Endodermal cell (in vitro differentiated cells): Measurements from ENCODE around the gene NBAS. TPM values are rescaled to one million over a fixed set of nuclear protein-coding genes. Genes with fewer than 3 reads are reported as not detected.
A peak's percentile ranks its signal among the peaks of the same experiment; 100 is the strongest.

Source experiments
- DNase-seq: peaks from one replicate; pipeline ENCODE4 v3.0.0-alpha.2; 2017
- H3K27ac ChIP-seq: 2 replicates; pipeline ENCODE4 v1.5.1; 2013; ENCODE audit warnings: mild to moderate bottlenecking, low read depth, low read length, moderate library complexity
- H3K27me3 ChIP-seq: 2 replicates; pipeline ENCODE4 v1.6.1; 2013; ENCODE audit warnings: mild to moderate bottlenecking, low read length, moderate library complexity; ENCODE audit not compliant: insufficient read depth, control insufficient read depth, poor library complexity, severe bottlenecking
- H3K36me3 ChIP-seq: 2 replicates; pipeline ENCODE4 v1.7.0; 2013; ENCODE audit warnings: mild to moderate bottlenecking, low read length, moderate library complexity; ENCODE audit not compliant: control insufficient read depth, insufficient read depth
- H3K4me1 ChIP-seq: one replicate; pipeline ENCODE4 v1.7.0; 2013; ENCODE audit warnings: low read length; ENCODE audit not compliant: control insufficient read depth, insufficient read depth
- H3K4me3 ChIP-seq: 2 replicates; pipeline ENCODE4 v1.5.1; 2013; ENCODE audit warnings: mild to moderate bottlenecking, low read length, moderate library complexity
- H3K9ac ChIP-seq: 2 replicates; pipeline ENCODE4 v1.6.1; 2013; ENCODE audit warnings: mild to moderate bottlenecking, low read length, moderate library complexity; ENCODE audit not compliant: poor library complexity, severe bottlenecking; ENCODE audit errors: extremely low read depth
- H3K9me3 ChIP-seq: 2 replicates; pipeline ENCODE4 v1.6.1; 2013; ENCODE audit warnings: mild to moderate bottlenecking, low read length, moderate library complexity; ENCODE audit not compliant: control insufficient read depth
- H3K27ac Mint-ChIP-seq: 2 replicates; pipeline ENCODE4 v1.8.0; 2020; ENCODE audit warnings: mixed read lengths
- H3K27me3 Mint-ChIP-seq: 2 replicates; pipeline ENCODE4 v1.8.0; 2021; ENCODE audit warnings: mild to moderate bottlenecking, mixed read lengths; ENCODE audit not compliant: insufficient read depth
- H3K36me3 Mint-ChIP-seq: 2 replicates; pipeline ENCODE4 v1.8.0; 2020; ENCODE audit warnings: low read depth, mixed read lengths
- H3K4me1 Mint-ChIP-seq: 2 replicates; pipeline ENCODE4 v1.8.0; 2020; ENCODE audit warnings: mixed read lengths
- H3K4me3 Mint-ChIP-seq: 2 replicates; pipeline ENCODE4 v1.8.0; 2020; ENCODE audit warnings: mild to moderate bottlenecking, moderate library complexity, mixed read lengths
- H3K9me3 Mint-ChIP-seq: 2 replicates; pipeline ENCODE4 v1.8.0; 2020; ENCODE audit warnings: mild to moderate bottlenecking, mixed read lengths
- CTCF ChIP-seq: fragments of 200-600 bp; sonication (generic); conservative IDR thresholded peaks from 2 replicates; pipeline ENCODE4 v1.5.0; 2021; ENCODE audit warnings: antibody characterized with exemption, mild to moderate bottlenecking
- WGBS, 2 experiments: methylation state at CpG; one replicate each; pipeline versions ENCODE4 v1.1.5 to v1.1.7; 2013; ENCODE audit warnings: missing lambda C conversion rate in 2 of 2, mixed read lengths in 1 of 2; ENCODE audit not compliant: insufficient coverage in 1 of 2, insufficient read length in 1 of 2; 5-methylcytosine and 5-hydroxymethylcytosine counted together
- total RNA-seq, 2 donors: library from RNA; stranded (reverse); fragmentation: NEBNext Ultra II Directional in 1 of 2; extraction: Animal tissue kit (Norgen Biotek cat#: 25700) in 1 of 2; gene quantifications; 2 replicates in 1 of 2; 3 replicates in 1 of 2; pipeline ENCODE4 v1.2.1, GENCODE V29; 2021

The NBAS gene
- total RNA-seq, 2 donors from 2014 or later = 47.4 to 54.7 TPM

DNA sequence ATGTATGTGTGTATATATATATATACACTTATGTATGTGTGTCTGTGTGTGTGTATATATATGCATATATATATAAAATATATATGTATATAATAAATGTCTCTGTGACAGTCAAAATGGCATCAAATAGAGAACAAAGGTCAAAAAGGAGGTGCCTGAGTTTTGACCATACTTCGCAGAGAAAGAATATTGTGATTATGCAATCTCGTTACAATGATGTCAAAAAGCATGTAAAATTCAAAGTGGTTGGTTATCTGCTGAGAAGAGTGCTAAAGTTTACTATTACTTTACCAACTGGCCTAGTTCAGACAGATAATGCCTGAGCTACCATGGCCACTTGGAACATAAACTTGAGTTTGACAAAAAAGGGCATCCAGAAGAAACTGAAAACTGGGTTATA is 375.0 kb downstream of the NBAS start:
- Mint-ChIP-seq H3K27me3 (no peaks in the 10 kb centered on the region), H3K4me1 (peaks cover 40% of the 10 kb centered on the region), H3K36me3 (peaks cover 4% of the 10 kb centered on the region), H3K27ac (no peak overlapping the region), H3K9me3 (no peaks in the 10 kb centered on the region), H3K4me3 (no peak overlapping the region)
- Histone ChIP-seq H3K27ac (no peak overlapping the region), H3K36me3 (peaks cover 3% of the 10 kb centered on the region), H3K9ac (no peak overlapping the region), H3K27me3 (no peaks in the 10 kb centered on the region), H3K4me1 (peaks cover 26% of the 10 kb centered on the region), H3K9me3 (no peaks in the 10 kb centered on the region), H3K4me3 (no peak overlapping the region)
- no peak for DNase-seq
- 92 to 98% methylated on average over 2 of the region's 2 CpGs for WGBS, 2 experiments
- no peak for TF ChIP-seq CTCF

GRCh38 chr2:15184491-15184890 is 376.6 kb downstream of the NBAS start:
- H3K9me3 ChIP-seq = no peaks in the 10 kb centered on the region
- H3K9ac ChIP-seq = no peak overlapping the region
- no peak for TF ChIP-seq CTCF
- peaks cover 31% of the 10 kb centered on the region for H3K4me1 ChIP-seq
- no peaks in the 10 kb centered on the region for H3K27me3 Mint-ChIP-seq
- no peak overlapping the region for H3K4me3 ChIP-seq
- no peaks in the 10 kb centered on the region for H3K9me3 Mint-ChIP-seq
- WGBS, 2 experiments = 64% methylated on average over 2 to 5 of the region's 5 CpGs
- peaks cover 45% of the 10 kb centered on the region for H3K4me1 Mint-ChIP-seq
- H3K36me3 Mint-ChIP-seq = peaks cover 4% of the 10 kb centered on the region
- peaks cover 3% of the 10 kb centered on the region for H3K36me3 ChIP-seq
- no peak overlapping the region for H3K4me3 Mint-ChIP-seq
- H3K27ac Mint-ChIP-seq = peak overlapping the region; percentile 11
- no peaks in the 10 kb centered on the region for H3K27me3 ChIP-seq
- H3K27ac ChIP-seq = no peak overlapping the region
- DNase-seq = peak; percentile 83

DNA sequence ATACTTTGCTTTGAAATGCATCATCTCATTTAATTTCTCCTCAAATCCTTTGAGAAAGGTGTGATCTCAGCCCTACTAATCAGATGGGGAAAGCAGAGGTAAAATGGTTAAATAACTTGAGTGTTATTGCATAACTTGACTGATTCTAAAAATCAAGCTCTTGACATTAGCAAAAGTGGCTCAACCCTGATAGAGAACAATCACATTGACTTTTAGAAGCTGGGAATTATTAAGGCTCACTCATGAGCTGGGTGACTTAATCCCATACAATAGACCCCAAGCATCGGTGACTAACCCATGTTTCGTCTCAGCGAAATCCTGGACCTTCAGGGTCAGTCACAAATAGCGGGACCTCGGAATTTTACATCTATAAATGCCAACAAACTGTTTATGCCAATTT is 378.9 kb downstream of the NBAS start:
- peaks cover 37% of the 10 kb centered on the region for H3K4me1 ChIP-seq
- WGBS, 2 experiments = 97 to 100% methylated on average over 3 to 5 of the region's 5 CpGs
- DNase-seq = no peak

More for the DNA sequence above, 378.9 kb downstream of the NBAS start:
- Histone ChIP-seq H3K4me3 (no peak overlapping the region), H3K9me3 (no peaks in the 10 kb centered on the region), H3K36me3 (no peaks in the 10 kb centered on the region), H3K9ac (no peak overlapping the region), H3K27me3 (no peaks in the 10 kb centered on the region), H3K27ac (no peak overlapping the region)
- H3K4me1 Mint-ChIP-seq = peaks cover 57% of the 10 kb centered on the region
- no peak overlapping the region for H3K4me3 Mint-ChIP-seq
- peaks cover 4% of the 10 kb centered on the region for H3K36me3 Mint-ChIP-seq
- H3K9me3 Mint-ChIP-seq = no peaks in the 10 kb centered on the region
- H3K27me3 Mint-ChIP-seq = no peaks in the 10 kb centered on the region
- no peak overlapping the region for H3K27ac Mint-ChIP-seq
- TF ChIP-seq CTCF = no peak
